Liver (tissue), 9 donors: Measurements from ENCODE around the gene RAP1B. TPM values are rescaled to one million over a fixed set of nuclear protein-coding genes. Genes with fewer than 3 reads are reported as not detected.

ENCODE experiments used
- DNase-seq: peaks from one replicate; pipeline ENCODE4 v3.0.0-alpha.2; 2017; ENCODE audit warnings: low spot score
- H3K27ac ChIP-seq, 2 donors: one replicate each; pipeline ENCODE4 v1.7.0; 2013; ENCODE audit warnings: inconsistent platforms in 2 of 2, low read length in 2 of 2, control low read depth in 1 of 2, low read depth in 1 of 2, mild to moderate bottlenecking in 1 of 2
- H3K27me3 ChIP-seq, 4 donors: one replicate each; pipeline versions ENCODE4 v1.6.1 to v1.7.0; 2013; ENCODE audit warnings: low read length in 3 of 4, inconsistent platforms in 1 of 4, mild to moderate bottlenecking in 1 of 4, moderate library complexity in 1 of 4; ENCODE audit not compliant: control insufficient read depth in 4 of 4, insufficient read depth in 4 of 4
- H3K36me3 ChIP-seq, 4 donors: one replicate each; pipeline versions ENCODE4 v1.6.1 to v1.7.0; 2013; ENCODE audit warnings: low read length in 3 of 4, mild to moderate bottlenecking in 3 of 4, low read depth in 1 of 4, moderate library complexity in 1 of 4; ENCODE audit not compliant: control insufficient read depth in 4 of 4, insufficient read depth in 3 of 4
- H3K4me1 ChIP-seq, 4 donors: one replicate each; pipeline versions ENCODE4 v1.6.1 to v1.7.0; 2013; ENCODE audit warnings: low read length in 3 of 4, mild to moderate bottlenecking in 3 of 4, moderate library complexity in 1 of 4; ENCODE audit not compliant: control insufficient read depth in 4 of 4, insufficient read depth in 4 of 4
- H3K4me3 ChIP-seq, 3 donors: one replicate each; pipeline versions ENCODE4 v1.6.1 to v1.7.0; 2013; ENCODE audit warnings: low read length in 3 of 3, control low read depth in 1 of 3, low read depth in 1 of 3, mild to moderate bottlenecking in 1 of 3
- H3K9ac ChIP-seq, 2 donors: one replicate each; pipeline ENCODE4 v1.7.0; 2013; ENCODE audit warnings: low read length in 2 of 2, mild to moderate bottlenecking in 2 of 2, moderate library complexity in 2 of 2, control low read depth in 1 of 2, low read depth in 1 of 2
- H3K9me3 ChIP-seq, 4 donors: one replicate each; pipeline versions ENCODE4 v1.6.1 to v1.7.0; 2013; ENCODE audit warnings: low read length in 3 of 4; ENCODE audit not compliant: control insufficient read depth in 4 of 4
- ATF3 ChIP-seq: IDR thresholded peaks from 2 replicates; pipeline ENCODE4 v1.6.1; 2016; ENCODE audit warnings: antibody characterized with exemption
- CTCF ChIP-seq: fragments of 150-350 bp; IDR thresholded peaks from 2 replicates; pipeline ENCODE4 v1.5.1; 2017; ENCODE audit warnings: improper control_type of control experiment, low read depth, low read length; ENCODE audit not compliant: missing input control
- GABPA ChIP-seq, 2 donors: IDR thresholded peaks in 1 of 2; conservative IDR thresholded peaks in 1 of 2; 2 replicates each; pipeline ENCODE4 v1.6.1; 2016; ENCODE audit warnings: antibody characterized with exemption in 2 of 2, mild to moderate bottlenecking in 1 of 2, moderate library complexity in 1 of 2
- HNF4A ChIP-seq, 2 donors: conservative IDR thresholded peaks; 2 replicates each; pipeline ENCODE4 v1.6.1; 2016; ENCODE audit warnings: antibody characterized with exemption in 2 of 2, mild to moderate bottlenecking in 2 of 2
- MAX ChIP-seq: IDR thresholded peaks from 2 replicates; pipeline ENCODE4 v1.6.1; 2016; ENCODE audit warnings: antibody characterized with exemption
- NR2F2 ChIP-seq: IDR thresholded peaks from 2 replicates; pipeline ENCODE4 v1.6.1; 2016; ENCODE audit warnings: antibody characterized with exemption
- REST ChIP-seq: IDR thresholded peaks from 2 replicates; pipeline ENCODE4 v1.6.1; 2016; ENCODE audit warnings: antibody characterized with exemption, mild to moderate bottlenecking
- RXRA ChIP-seq, 2 donors: IDR thresholded peaks; 2 replicates each; pipeline ENCODE4 v1.6.1; 2017 to 2018; ENCODE audit warnings: antibody characterized with exemption in 2 of 2, mild to moderate bottlenecking in 1 of 2
- TAF1 ChIP-seq: conservative IDR thresholded peaks from 2 replicates; pipeline ENCODE4 v1.6.1; 2016; ENCODE audit warnings: antibody characterized with exemption, mild to moderate bottlenecking
- ZBTB33 ChIP-seq: IDR thresholded peaks from 2 replicates; pipeline ENCODE4 v1.6.1; 2016; ENCODE audit warnings: antibody characterized with exemption
- WGBS: extraction: QIAGEN DNeasy Blood & Tissue Kit; methylation state at CpG from one replicate; pipeline ENCODE4 v1.1.7; 2013; 5-methylcytosine and 5-hydroxymethylcytosine counted together
- polyA plus RNA-seq, 2 donors: library from polyadenylated mRNA; stranded (reverse) in 1 of 2; unstranded in 1 of 2; fragments of 200-250 nt in 1 of 2; fragments of >200 nt in 1 of 2; fragmentation: Nextera tagmentation in 1 of 2; extraction: Ambion mirVana in 1 of 2; gene quantifications; one replicate each; pipeline versions ENCODE4 v1.2.1 to v1.2.3, GENCODE V29; 2013 to 2015
- total RNA-seq, 2 donors: library from RNA; depleted of rRNA; stranded (reverse); fragments of >200 nt; gene quantifications; one replicate each; pipeline ENCODE4 v1.2.3, GENCODE V29; 2014
- donor health status: healthy.
- donor health status: healthy.
- donor health status: healthy.
- donor health status: healthy.
- donor health status: healthy.

The RAP1B gene
- total and polyA plus RNA-seq, 4 donors, result 56.2 to 123 (median 72.4) TPM

GRCh38 chr12:68561830-68562229 lies 48.9 kb upstream of the RAP1B start:
- H3K9me3 ChIP-seq, result no peaks in the 10 kb centered on the region
- H3K9ac ChIP-seq, result no peak overlapping the region
- H3K36me3 ChIP-seq, result no peaks in the 10 kb centered on the region
- no peak overlapping the region for H3K27ac ChIP-seq
- TF ChIP-seq CTCF (no peak), RXRA (IDR thresholded peaks at IDR 0.05) (no peak), TAF1 (no peak)
- no peak overlapping the region for H3K4me3 ChIP-seq
- no peaks in the 10 kb centered on the region for H3K27me3 ChIP-seq
- 80% methylated on average over 10 of the region's 10 CpGs for WGBS
- no peaks in the 10 kb centered on the region for H3K4me1 ChIP-seq
- DNase-seq, result no peak

GRCh38 chr12:68564166-68564565 lies 46.5 kb upstream of the RAP1B start:
- no peak for DNase-seq
- Histone ChIP-seq H3K36me3 (no peaks in the 10 kb centered on the region), H3K27me3 (no peaks in the 10 kb centered on the region), H3K4me3 (no peak overlapping the region), H3K9me3 (no peaks in the 10 kb centered on the region), H3K27ac (no peak overlapping the region), H3K9ac (no peak overlapping the region), H3K4me1 (no peaks in the 10 kb centered on the region)
- TF ChIP-seq HNF4A (conservative IDR thresholded peaks at IDR 0.05) (no peak), ATF3 (no peak), ZBTB33 (no peak), RXRA (IDR thresholded peaks at IDR 0.05) (no peak), NR2F2 (no peak), MAX (no peak), GABPA (IDR thresholded peaks at IDR 0.05 in 1 of 2, conservative IDR thresholded peaks at IDR 0.05 in 1 of 2) (no peak), TAF1 (no peak), REST (no peak)
- WGBS, result 83% methylated on average over 1 of the region's 1 CpG
